Sigmoid colon (tissue), 7 donors: ENCODE measurements around the gene SYNPO. TPM values are rescaled to one million over a fixed set of nuclear protein-coding genes. Genes with fewer than 3 reads are reported as not detected.
A peak's percentile ranks its signal among the peaks of the same experiment; 100 is the strongest.

ENCODE experiments used
- DNase-seq: peaks from one replicate; pipeline ENCODE4 v3.0.0-alpha.2; 2019
- H3K27ac ChIP-seq, 4 donors: fragments of 200-600 bp; sonication (generic); one replicate each; pipeline ENCODE4 v1.5.1; 2016 to 2019; ENCODE audit warnings: mild to moderate bottlenecking in 1 of 4
- H3K27me3 ChIP-seq, 3 donors: fragments of 200-600 bp; sonication (generic); one replicate each; pipeline ENCODE4 v1.5.1; 2019; ENCODE audit warnings: mild to moderate bottlenecking in 1 of 3
- H3K36me3 ChIP-seq, 4 donors: fragments of 200-600 bp; sonication (generic); one replicate each; pipeline ENCODE4 v1.5.1; 2016 to 2019
- H3K4me1 ChIP-seq, 4 donors: fragments of 200-600 bp; sonication (generic); one replicate each; pipeline ENCODE4 v1.5.1; 2017 to 2019
- H3K4me3 ChIP-seq, 4 donors: fragments of 200-600 bp; sonication (generic); one replicate each; pipeline ENCODE4 v1.5.1; 2017 to 2019; ENCODE audit warnings: mild to moderate bottlenecking in 2 of 4, moderate library complexity in 1 of 4
- H3K9me3 ChIP-seq, 4 donors: fragments of 200-600 bp in 3 of 4; sonication (generic) in 3 of 4; one replicate each; pipeline versions ENCODE4 v1.5.1 to v1.6.1; 2013 to 2019
- EP300 ChIP-seq, 4 donors: sonication (generic); formaldehyde crosslinking; IDR thresholded peaks; one replicate each; pipeline ENCODE4 v1.6.1; 2017; ENCODE audit warnings: antibody characterized with exemption in 4 of 4
- POLR2A ChIP-seq, 2 donors: fragments of 450-650 bp; IDR thresholded peaks; one replicate each; pipeline ENCODE4 v1.6.1; 2016; ENCODE audit warnings: antibody characterized with exemption in 2 of 2, mild to moderate bottlenecking in 2 of 2, moderate library complexity in 2 of 2
- POLR2AphosphoS5 ChIP-seq, 4 donors: sonication (generic); formaldehyde crosslinking; IDR thresholded peaks; one replicate each; pipeline ENCODE4 v1.6.1; 2017; ENCODE audit warnings: antibody characterized with exemption in 4 of 4
- WGBS, 2 donors: extraction: QIAGEN DNeasy Blood & Tissue Kit; methylation state at CpG; one replicate each; pipeline ENCODE4 v1.1.7; 2013; 5-methylcytosine and 5-hydroxymethylcytosine counted together
- intact Hi-C: fragments of 100-400 bp; cut with DNase I; formaldehyde crosslinking; loops from one replicate; pipeline ENCODE4 v1.15.1; 2023
- polyA plus RNA-seq, 3 donors: library from polyadenylated mRNA; stranded (reverse); fragments of 200-250 nt; gene quantifications; one replicate each; pipeline ENCODE4 v1.2.3, GENCODE V29; 2013
- total RNA-seq, 4 donors: library from RNA; depleted of rRNA; stranded (reverse); fragments of >200 nt; gene quantifications; one replicate each; pipeline ENCODE4 v1.1.0, GENCODE V29; 2016
- TF ChIP-seq, protein P1 (sequence below), 4 experiments: fragments of 450-650 bp in 3 of 4; fragments of 200-600 bp in 1 of 4; IDR thresholded peaks; one replicate each; pipeline ENCODE4 v1.5.1; 2016 to 2019; ENCODE audit warnings: antibody characterized with exemption in 4 of 4, mild to moderate bottlenecking in 3 of 4, moderate library complexity in 2 of 4
- donor health status: healthy with polysubstance abuse.
- donor health status: Bipolar disorder and iron deficiency.
- donor health status: healthy.

The SYNPO gene
- total and polyA plus RNA-seq, 7 donors, result 7.1 to 30.1 (median 18.6) TPM

DNA sequence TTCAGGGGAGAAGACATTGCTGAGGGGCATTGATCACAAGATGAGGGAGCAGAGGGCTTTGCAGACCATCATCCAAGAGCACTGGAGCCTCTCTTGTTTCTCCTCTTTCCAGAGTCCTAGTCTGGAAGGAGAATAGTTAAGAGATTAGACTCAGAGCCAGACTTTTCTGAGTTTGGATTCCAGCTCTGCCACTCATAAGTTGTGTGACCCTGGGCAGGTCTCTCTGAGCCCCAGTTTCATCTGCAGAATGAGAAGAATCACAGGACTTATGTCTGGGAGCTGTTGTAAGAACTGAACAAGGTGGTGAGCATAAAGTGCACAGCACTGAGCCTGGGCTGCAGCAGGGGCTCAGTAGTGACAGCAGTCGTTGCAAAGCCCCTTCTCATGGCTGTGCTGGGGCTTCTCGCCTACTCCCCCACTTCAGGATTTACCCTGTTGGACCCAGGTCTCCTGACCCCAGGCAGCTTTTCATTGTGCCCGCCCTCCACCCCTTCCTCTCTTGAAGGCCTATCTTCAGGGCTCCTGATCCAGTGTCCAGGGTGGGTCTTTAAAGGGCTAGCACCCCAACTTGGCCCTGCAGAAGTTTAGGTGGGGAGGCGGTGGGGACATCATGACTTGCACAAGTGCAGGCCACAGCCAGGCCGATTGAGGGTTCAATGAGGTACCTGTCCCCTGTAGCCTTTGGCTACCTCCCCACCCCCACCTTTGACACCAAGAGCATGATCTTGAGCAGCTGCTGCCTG, 1.5 kb downstream of the SYNPO start:
- 79 to 87% methylated on average over 5 of the region's 5 CpGs for WGBS, 2 donors
- Histone ChIP-seq H3K4me3 (no peak overlapping the region), H3K27me3 (no peaks in the 10 kb centered on the region), H3K36me3 (no peaks in the 10 kb centered on the region), H3K4me1 (peaks cover 0 to 85% (median 76%) of the 10 kb centered on the region in 4 donors), H3K27ac (peak overlapping the region; percentile 72 to 86 (median 80)), H3K9me3 (no peaks in the 10 kb centered on the region)
- no peak for DNase-seq
- TF ChIP-seq POLR2A (IDR thresholded peaks at IDR 0.05), result no peak
- intact Hi-C loops, result loop anchor here (2.0 kb wide), 1 partner anchor 17 kb away; no protein-coding TSS in a partner anchor

DNA sequence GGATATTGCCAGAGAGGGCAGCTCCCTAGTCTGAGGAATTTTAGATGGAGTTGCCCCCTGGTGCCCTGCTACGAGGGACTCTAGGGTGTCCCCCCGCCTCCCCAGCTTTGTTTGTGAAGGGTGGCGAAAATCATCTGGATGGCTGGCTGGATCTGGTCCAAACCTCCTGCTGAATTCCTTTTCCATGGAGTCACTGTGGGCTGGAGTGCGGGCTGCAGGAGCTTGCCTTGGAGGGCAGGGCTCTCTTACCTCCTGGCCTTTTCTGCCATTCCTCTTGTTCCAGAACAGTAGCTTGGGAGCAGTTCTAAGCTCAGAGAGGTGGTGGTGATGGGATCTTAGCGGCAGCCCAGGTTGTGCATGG, 2.1 kb downstream of the SYNPO start:
- 49 to 56% methylated on average over 5 of the region's 5 CpGs for WGBS, 2 donors
- peaks cover 0 to 80% (median 74%) of the 10 kb centered on the region in 4 donors for H3K4me1 ChIP-seq

DNA sequence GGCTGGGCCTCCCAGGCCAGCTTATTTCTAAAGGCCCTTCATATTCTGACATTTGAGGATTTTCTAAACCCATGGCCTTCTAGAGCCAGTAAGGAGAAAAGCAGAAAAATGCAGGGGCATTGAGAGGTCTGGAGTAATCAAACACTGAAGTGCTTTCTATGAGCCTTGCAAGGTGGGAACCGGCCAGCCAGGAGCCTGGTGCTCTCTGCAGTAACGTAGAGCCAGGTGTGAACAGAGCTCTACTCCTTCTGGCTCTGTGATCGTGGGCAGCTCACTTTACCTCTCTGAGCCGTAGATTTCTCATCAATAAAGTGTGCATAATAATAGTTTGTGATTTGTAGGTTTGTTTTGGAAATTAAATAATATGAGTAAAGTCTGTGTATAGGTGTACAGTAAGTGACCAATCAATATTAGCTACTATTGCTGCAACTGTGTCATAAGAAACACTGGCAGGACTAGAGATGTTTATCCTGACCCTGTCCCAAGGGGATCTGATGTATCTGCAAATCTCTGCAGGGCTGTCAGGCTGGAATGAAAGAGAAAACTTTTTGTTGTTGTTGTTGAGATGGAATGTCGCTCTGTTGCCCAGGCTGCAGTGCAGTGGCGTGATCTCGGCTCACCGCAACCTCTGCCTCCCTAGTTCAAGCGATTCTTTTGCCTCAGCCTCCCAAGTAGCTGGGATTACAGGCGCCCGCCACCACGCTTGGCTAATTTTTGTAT, 2.7 kb downstream of the SYNPO start:
- Histone ChIP-seq H3K9me3 (no peaks in the 10 kb centered on the region), H3K4me3 (no peak overlapping the region), H3K27ac (peak overlapping the region; percentile 72 to 86 (median 80)), H3K4me1 (peaks cover 0 to 80% (median 72%) of the 10 kb centered on the region in 4 donors), H3K36me3 (peaks cover 0 to under 1% (median 0%) of the 10 kb centered on the region in 4 donors), H3K27me3 (no peaks in the 10 kb centered on the region)
- no peak for DNase-seq
- WGBS, 2 donors, result 91% methylated on average over 12 of the region's 12 CpGs
- intact Hi-C loops, result no loop called here
- no peak for TF ChIP-seq EP300 (IDR thresholded peaks at IDR 0.05)
- no peak for TF ChIP-seq POLR2AphosphoS5 (IDR thresholded peaks at IDR 0.05)
- TF ChIP-seq, protein P1, sequence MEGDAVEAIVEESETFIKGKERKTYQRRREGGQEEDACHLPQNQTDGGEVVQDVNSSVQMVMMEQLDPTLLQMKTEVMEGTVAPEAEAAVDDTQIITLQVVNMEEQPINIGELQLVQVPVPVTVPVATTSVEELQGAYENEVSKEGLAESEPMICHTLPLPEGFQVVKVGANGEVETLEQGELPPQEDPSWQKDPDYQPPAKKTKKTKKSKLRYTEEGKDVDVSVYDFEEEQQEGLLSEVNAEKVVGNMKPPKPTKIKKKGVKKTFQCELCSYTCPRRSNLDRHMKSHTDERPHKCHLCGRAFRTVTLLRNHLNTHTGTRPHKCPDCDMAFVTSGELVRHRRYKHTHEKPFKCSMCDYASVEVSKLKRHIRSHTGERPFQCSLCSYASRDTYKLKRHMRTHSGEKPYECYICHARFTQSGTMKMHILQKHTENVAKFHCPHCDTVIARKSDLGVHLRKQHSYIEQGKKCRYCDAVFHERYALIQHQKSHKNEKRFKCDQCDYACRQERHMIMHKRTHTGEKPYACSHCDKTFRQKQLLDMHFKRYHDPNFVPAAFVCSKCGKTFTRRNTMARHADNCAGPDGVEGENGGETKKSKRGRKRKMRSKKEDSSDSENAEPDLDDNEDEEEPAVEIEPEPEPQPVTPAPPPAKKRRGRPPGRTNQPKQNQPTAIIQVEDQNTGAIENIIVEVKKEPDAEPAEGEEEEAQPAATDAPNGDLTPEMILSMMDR (IDR thresholded peaks at IDR 0.05), result no peak
- TF ChIP-seq POLR2A (IDR thresholded peaks at IDR 0.05), result no peak

More for the DNA sequence above, 2.1 kb downstream of the SYNPO start:
- peak; percentile 94 for DNase-seq
- H3K27me3 ChIP-seq, result no peaks in the 10 kb centered on the region
- peak overlapping the region; percentile 72 to 86 (median 80) for H3K27ac ChIP-seq
- no peak overlapping the region for H3K4me3 ChIP-seq
- no peak for TF ChIP-seq POLR2A (IDR thresholded peaks at IDR 0.05)
- TF ChIP-seq EP300 (IDR thresholded peaks at IDR 0.05), result no peak
- peak in 3 of 4 donors; percentile 22 to 36 (median 36) for TF ChIP-seq POLR2AphosphoS5 (IDR thresholded peaks at IDR 0.05)
- TF ChIP-seq, protein P1 (IDR thresholded peaks at IDR 0.05), result no peak
- no peaks in the 10 kb centered on the region for H3K9me3 ChIP-seq
- no peaks in the 10 kb centered on the region for H3K36me3 ChIP-seq
- intact Hi-C loops, result no loop called here

DNA sequence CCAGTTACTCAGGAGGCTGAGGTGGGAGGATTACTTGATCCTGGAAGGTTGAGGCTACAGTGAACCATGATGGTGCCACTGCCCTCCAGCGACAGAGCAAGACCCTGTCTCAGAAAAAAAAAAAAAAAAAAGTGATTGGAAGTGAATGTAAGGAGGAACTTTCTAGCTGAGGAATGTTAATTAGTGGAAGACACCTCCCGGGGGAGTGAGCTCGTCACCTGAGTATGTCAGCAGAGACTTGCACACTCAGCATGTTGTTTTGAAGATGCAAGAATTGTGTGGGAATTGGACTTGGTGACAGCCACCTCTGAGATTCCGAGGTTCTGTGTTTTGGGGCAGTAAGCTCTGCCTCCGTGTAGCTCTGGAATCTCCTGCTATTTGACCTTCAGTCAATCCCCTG, 3.6 kb downstream of the SYNPO start:
- Histone ChIP-seq H3K4me3 (no peak overlapping the region), H3K9me3 (no peaks in the 10 kb centered on the region), H3K27ac (peak overlapping the region; percentile 65 to 85 (median 74)), H3K27me3 (no peaks in the 10 kb centered on the region), H3K4me1 (peaks cover 0 to 81% (median 69%) of the 10 kb centered on the region in 4 donors), H3K36me3 (peaks cover 0 to 10% (median 2%) of the 10 kb centered on the region in 4 donors)
- intact Hi-C loops, result no loop called here
- 84 to 85% methylated on average over 5 of the region's 5 CpGs for WGBS, 2 donors
- no peak for DNase-seq
- no peak for TF ChIP-seq POLR2A (IDR thresholded peaks at IDR 0.05)
- TF ChIP-seq POLR2AphosphoS5 (IDR thresholded peaks at IDR 0.05), result no peak
- no peak for TF ChIP-seq EP300 (IDR thresholded peaks at IDR 0.05)
- TF ChIP-seq, protein P1 (IDR thresholded peaks at IDR 0.05), result no peak

DNA sequence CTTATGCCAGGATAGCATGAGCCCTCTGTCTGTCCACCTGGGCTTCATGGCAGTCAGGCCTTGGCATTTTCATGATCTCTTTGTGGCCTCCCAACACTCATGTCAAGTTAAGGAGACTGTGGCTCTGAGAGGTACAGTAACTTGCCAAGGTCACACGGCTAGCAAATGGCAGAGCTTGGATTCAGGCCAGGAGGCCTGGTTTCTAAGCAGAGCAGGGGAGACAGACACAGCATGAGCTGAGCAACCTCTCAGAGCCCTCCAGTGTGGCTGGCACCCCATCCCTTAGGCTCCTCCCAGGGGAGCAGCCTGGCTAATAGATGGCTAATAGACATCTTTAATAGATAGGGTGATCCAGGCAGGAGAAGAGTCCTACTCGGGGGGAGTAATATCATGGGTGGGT, 4.1 kb downstream of the SYNPO start:
- Histone ChIP-seq H3K4me3 (no peak overlapping the region), H3K27ac (peak overlapping the region; percentile 22 to 85 (median 70)), H3K9me3 (no peaks in the 10 kb centered on the region), H3K27me3 (no peaks in the 10 kb centered on the region), H3K36me3 (peaks cover 0 to 14% (median 4%) of the 10 kb centered on the region in 4 donors), H3K4me1 (peaks cover 0 to 76% (median 67%) of the 10 kb centered on the region in 4 donors)
- no peak for DNase-seq
- WGBS, 2 donors, result 65 to 79% methylated on average over 2 of the region's 2 CpGs
- intact Hi-C loops, result no loop called here
- TF ChIP-seq, protein P1 (IDR thresholded peaks at IDR 0.05), result no peak
- TF ChIP-seq POLR2AphosphoS5 (IDR thresholded peaks at IDR 0.05), result no peak
- TF ChIP-seq POLR2A (IDR thresholded peaks at IDR 0.05), result no peak
- TF ChIP-seq EP300 (IDR thresholded peaks at IDR 0.05), result no peak
